K562 (cell line): ENCODE results near the gene STUB1. TPM values are rescaled to one million over a fixed set of nuclear protein-coding genes. Genes with fewer than 3 reads are reported as not detected.

Source experiments
- ARID1B ChIP-seq: fragments of 450-650 bp; IDR thresholded peaks from 2 replicates; pipeline ENCODE4 v1.6.1; 2016; ENCODE audit warnings: antibody characterized with exemption, mild to moderate bottlenecking, inconsistent platforms
- ATF3 ChIP-seq, 2 experiments: fragments of 450-650 bp in 1 of 2; sonication (generic) in 1 of 2; formaldehyde crosslinking in 1 of 2; IDR thresholded peaks in 1 of 2; conservative IDR thresholded peaks in 1 of 2; 2 replicates each; pipeline versions ENCODE4 v1.6.1 to v1.8.1; 2016 to 2023; ENCODE audit warnings: mild to moderate bottlenecking in 2 of 2, moderate library complexity in 2 of 2, inconsistent platforms in 1 of 2, missing genetic modification reagents in 1 of 2
- CBX3 ChIP-seq, 2 experiments: IDR thresholded peaks; 1 replicate in 1 of 2; 2 replicates in 1 of 2; pipeline ENCODE4 v1.6.1; 2012; ENCODE audit warnings: inconsistent platforms in 2 of 2, low read length in 2 of 2, borderline replicate concordance in 1 of 2, control low read depth in 1 of 2
- CHD1 ChIP-seq: fragments of 200-600 bp; sonication (generic); IDR thresholded peaks from one replicate; pipeline ENCODE4 v1.6.1; 2012; ENCODE audit warnings: mild to moderate bottlenecking, moderate library complexity, low read length, inconsistent platforms
- FOXK2 ChIP-seq, 2 experiments: fragments of 450-650 bp; IDR thresholded peaks in 1 of 2; conservative IDR thresholded peaks in 1 of 2; 2 replicates each; pipeline ENCODE4 v1.6.1; 2016; ENCODE audit warnings: low read depth in 2 of 2, mild to moderate bottlenecking in 1 of 2
- FOXM1 ChIP-seq, 2 experiments: fragments of 450-650 bp in 1 of 2; sonication (generic) in 1 of 2; formaldehyde crosslinking in 1 of 2; IDR thresholded peaks; 2 replicates each; pipeline versions ENCODE4 v1.6.1 to v1.9.0; 2017 to 2022; ENCODE audit warnings: low read depth in 2 of 2, mild to moderate bottlenecking in 2 of 2, missing genetic modification reagents in 1 of 2, moderate library complexity in 1 of 2
- GABPA ChIP-seq: fragments of 200-800 bp; sonication (Bioruptor generic); conservative IDR thresholded peaks from 2 replicates; pipeline ENCODE4 v1.6.1; 2016; ENCODE audit warnings: low read depth, missing genetic modification characterization, missing compliant biosample characterization
- HLTF ChIP-seq: fragments of 450-650 bp; IDR thresholded peaks from 2 replicates; pipeline ENCODE4 v1.6.1; 2016
- HMG20B ChIP-seq: fragments of 250-450 bp; sonication (Bioruptor Pico); IDR thresholded peaks from 2 replicates; pipeline ENCODE4 v1.5.0; 2021; ENCODE audit warnings: mild to moderate bottlenecking
- MCM5 ChIP-seq: fragments of 450-650 bp; IDR thresholded peaks from 2 replicates; pipeline ENCODE4 v1.6.1; 2016; ENCODE audit warnings: low read depth
- MXI1 ChIP-seq: IDR thresholded peaks from 2 replicates; pipeline ENCODE4 v1.6.1; 2011; ENCODE audit warnings: low read depth, mild to moderate bottlenecking, improper control_type of control experiment, low read length
- NR2C1 ChIP-seq, 2 experiments: fragments of 450-650 bp; IDR thresholded peaks; 2 replicates each; pipeline ENCODE4 v1.6.1; 2017; ENCODE audit warnings: mild to moderate bottlenecking in 2 of 2, antibody characterized with exemption in 1 of 2, inconsistent platforms in 1 of 2, missing compliant biosample characterization in 1 of 2, missing genetic modification characterization in 1 of 2
- RFX7 ChIP-seq: fragments of 250-450 bp; sonication (Bioruptor Pico); IDR thresholded peaks from 2 replicates; pipeline ENCODE4 v1.5.1; 2021; ENCODE audit warnings: mild to moderate bottlenecking
- TEAD4 ChIP-seq, 2 experiments: sonication (generic) in 1 of 2; formaldehyde crosslinking in 1 of 2; IDR thresholded peaks; 2 replicates each; pipeline versions ENCODE4 v1.6.1 to v1.8.0; 2012 to 2022; ENCODE audit warnings: borderline replicate concordance in 1 of 2, inconsistent platforms in 1 of 2, low read length in 1 of 2, mild to moderate bottlenecking in 1 of 2, missing genetic modification reagents in 1 of 2
- ZBTB43 ChIP-seq: sonication (generic); formaldehyde crosslinking; IDR thresholded peaks from 2 replicates; pipeline ENCODE4 v1.8.0; 2023; ENCODE audit warnings: mild to moderate bottlenecking, missing genetic modification reagents
- ZNF311 ChIP-seq: fragments of 250-450 bp; sonication (Bioruptor Pico); IDR thresholded peaks from 2 replicates; pipeline ENCODE4 v1.4.0; 2020; ENCODE audit warnings: mild to moderate bottlenecking, moderate library complexity
- ZNF699 ChIP-seq: fragments of 250-450 bp; sonication (Bioruptor Pico); IDR thresholded peaks from 2 replicates; pipeline ENCODE4 v1.8.0; 2021; ENCODE audit warnings: mild to moderate bottlenecking, moderate library complexity; ENCODE audit not compliant: insufficient replicate concordance
- polyA plus RNA-seq, 8 experiments: library from polyadenylated mRNA; depleted of rRNA in 4 of 8; stranded (reverse) in 5 of 8; unstranded in 3 of 8; fragments of >200 nt; fragmentation: Nextera tagmentation in 2 of 8; fragmentation: Illumina TruSeq in 1 of 8; extraction: Ambion mirVana in 2 of 8; extraction: Trizol in 1 of 8; gene quantifications; 2 replicates each; pipeline versions ENCODE4 v1.2.1 to v1.2.3, GENCODE V29; 2011 to 2014; ENCODE audit warnings: inconsistent platforms in 1 of 8, missing spikeins in 1 of 8
- total RNA-seq, 7 experiments: library from RNA; depleted of rRNA in 6 of 7; stranded (reverse); fragments of >200 nt in 6 of 7; fragmentation: Illumina TruSeq in 2 of 7; extraction: Trizol in 2 of 7; gene quantifications; 2 replicates each; pipeline versions ENCODE4 v1.2.1 to v1.2.3, GENCODE V29; 2011 to 2021; ENCODE audit warnings: low replicate concordance in 1 of 7
- TF ChIP-seq, protein P1 (sequence below): fragments of 250-450 bp; sonication (Bioruptor Pico); IDR thresholded peaks from 2 replicates; pipeline ENCODE4 v1.5.0; 2021; ENCODE audit warnings: mild to moderate bottlenecking, borderline replicate concordance
- TF ChIP-seq, protein P2 (sequence below): fragments of 250-450 bp; sonication (Bioruptor Pico); IDR thresholded peaks from 2 replicates; pipeline ENCODE4 v1.8.0; 2022; ENCODE audit warnings: moderate library complexity, mild to moderate bottlenecking, inconsistent platforms

The STUB1 gene
- total and polyA plus RNA-seq, 9 of the 15 experiments (the other 6 are each of a cell fraction or from before 2014, with no cell fraction given), result 10.6 to 251 (median 152) TPM

- no peak for TF ChIP-seq NR2C1 (IDR thresholded peaks at IDR 0.05)
- peak; percentile 75 for TF ChIP-seq NR2C1 (tag; IDR thresholded peaks at IDR 0.05)
- TF ChIP-seq MCM5, result no peak
- TF ChIP-seq FOXM1 (IDR thresholded peaks at IDR 0.05; ENCODE audit: low read depth), result peak; percentile 82
- TF ChIP-seq FOXM1 (CRISPR knock-in tag; IDR thresholded peaks at IDR 0.05; ENCODE audit: low read depth), result no peak
- no peak for TF ChIP-seq ZBTB43 (CRISPR knock-in tag)
- TF ChIP-seq ZNF699 (CRISPR knock-in tag), result no peak
- no peak for TF ChIP-seq ATF3 (IDR thresholded peaks at IDR 0.05)
- peak; percentile 89 for TF ChIP-seq ATF3 (CRISPR knock-in tag; conservative IDR thresholded peaks at IDR 0.05)
- TF ChIP-seq, protein P1, sequence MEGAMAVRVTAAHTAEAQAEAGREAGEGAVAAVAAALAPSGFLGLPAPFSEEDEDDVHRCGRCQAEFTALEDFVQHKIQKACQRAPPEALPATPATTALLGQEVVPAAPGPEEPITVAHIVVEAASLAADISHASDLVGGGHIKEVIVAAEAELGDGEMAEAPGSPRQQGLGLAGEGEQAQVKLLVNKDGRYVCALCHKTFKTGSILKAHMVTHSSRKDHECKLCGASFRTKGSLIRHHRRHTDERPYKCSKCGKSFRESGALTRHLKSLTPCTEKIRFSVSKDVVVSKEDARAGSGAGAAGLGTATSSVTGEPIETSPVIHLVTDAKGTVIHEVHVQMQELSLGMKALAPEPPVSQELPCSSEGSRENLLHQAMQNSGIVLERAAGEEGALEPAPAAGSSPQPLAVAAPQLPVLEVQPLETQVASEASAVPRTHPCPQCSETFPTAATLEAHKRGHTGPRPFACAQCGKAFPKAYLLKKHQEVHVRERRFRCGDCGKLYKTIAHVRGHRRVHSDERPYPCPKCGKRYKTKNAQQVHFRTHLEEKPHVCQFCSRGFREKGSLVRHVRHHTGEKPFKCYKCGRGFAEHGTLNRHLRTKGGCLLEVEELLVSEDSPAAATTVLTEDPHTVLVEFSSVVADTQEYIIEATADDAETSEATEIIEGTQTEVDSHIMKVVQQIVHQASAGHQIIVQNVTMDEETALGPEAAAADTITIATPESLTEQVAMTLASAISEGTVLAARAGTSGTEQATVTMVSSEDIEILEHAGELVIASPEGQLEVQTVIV (CRISPR knock-in tag), result no peak
- peak; percentile 92 for TF ChIP-seq CHD1
- TF ChIP-seq ZNF311 (CRISPR knock-in tag), result no peak
- TF ChIP-seq HMG20B (CRISPR knock-in tag), result no peak
- peak; percentile 84; the same call in 1 of the 2 replicates for TF ChIP-seq MXI1
- TF ChIP-seq HLTF, result no peak
- TF ChIP-seq GABPA (tag), result peak; percentile 77
- TF ChIP-seq FOXK2 (conservative IDR thresholded peaks at IDR 0.05 in 1 of 2, IDR thresholded peaks at IDR 0.05 in 1 of 2; ENCODE audit: low read depth in 2 of 2), result peak; percentile 44 to 51; a peak in 1 of 4 replicates
- TF ChIP-seq CBX3 (IDR thresholded peaks at IDR 0.05; ENCODE audit: borderline replicate concordance in 1 of 2, low read length in 2 of 2), result peak in 1 of 2 experiments; percentile 49; a peak in 1 of 3 replicates
- no peak for TF ChIP-seq ARID1B
- TF ChIP-seq, protein P2, sequence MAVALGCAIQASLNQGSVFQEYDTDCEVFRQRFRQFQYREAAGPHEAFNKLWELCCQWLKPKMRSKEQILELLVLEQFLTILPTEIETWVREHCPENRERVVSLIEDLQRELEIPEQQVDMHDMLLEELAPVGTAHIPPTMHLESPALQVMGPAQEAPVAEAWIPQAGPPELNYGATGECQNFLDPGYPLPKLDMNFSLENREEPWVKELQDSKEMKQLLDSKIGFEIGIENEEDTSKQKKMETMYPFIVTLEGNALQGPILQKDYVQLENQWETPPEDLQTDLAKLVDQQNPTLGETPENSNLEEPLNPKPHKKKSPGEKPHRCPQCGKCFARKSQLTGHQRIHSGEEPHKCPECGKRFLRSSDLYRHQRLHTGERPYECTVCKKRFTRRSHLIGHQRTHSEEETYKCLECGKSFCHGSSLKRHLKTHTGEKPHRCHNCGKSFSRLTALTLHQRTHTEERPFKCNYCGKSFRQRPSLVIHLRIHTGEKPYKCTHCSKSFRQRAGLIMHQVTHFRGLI (CRISPR knock-in tag), result no peak
- TF ChIP-seq TEAD4 (IDR thresholded peaks at IDR 0.05; ENCODE audit: low read length), result peak; percentile 74
- no peak for TF ChIP-seq TEAD4 (CRISPR knock-in tag; IDR thresholded peaks at IDR 0.05; ENCODE audit: borderline replicate concordance)
- no peak for TF ChIP-seq RFX7 (CRISPR knock-in tag)
Measured at GRCh38 chr16:636206-637080, 43.8 kb upstream of the STUB1 start, which contains the start of gene METTL26 (continued).
